ENCODE results near the gene RAE1. TPM values are rescaled to one million over a fixed set of nuclear protein-coding genes. Genes with fewer than 3 reads are reported as not detected.
"Not testable (repeated sequence)": the region's sequence is repeated elsewhere in the genome, so short reads cannot be mapped to it uniquely, and the experiment has no call there.

RAE1 gene
- total RNA-seq, 2 experiments from 2014 or later: 33.7 to 38.2 TPM

- POLR2A ChIA-PET: no interaction called here
- DNase-seq: no peak
- Mint-ChIP-seq H3K4me3 (no peak overlapping the region), H3K9me3 (no peaks in the 10 kb centered on the region), H3K27ac (no peak overlapping the region), H3K36me3 (no peaks in the 10 kb centered on the region), H3K27me3 (no peaks in the 10 kb centered on the region), H3K4me1 (ENCODE audit: low read depth) (no peaks in the 10 kb centered on the region)
- CTCF ChIA-PET: interaction anchor here (0.8 to 1.2 kb wide), 2 partner anchors 11 to 34 kb away, joined by 3 read pairs; no protein-coding TSS in a partner anchor
- intact Hi-C loops (cut with micrococcal nuclease): no loop called here
Measured at GRCh38 chr20:57416296-57417022, 65.4 kb downstream of the RAE1 start.

GRCh38 chr20:57417051-57417689 lies 66.1 kb downstream of the RAE1 start:
- intact Hi-C loops (cut with micrococcal nuclease): no loop called here
- no peak overlapping the region for H3K4me3 Mint-ChIP-seq
- ChIA-PET POLR2A (no interaction called here), CTCF (interaction anchor here (0.8 to 1.2 kb wide), 2 partner anchors 11 to 35 kb away, joined by 3 read pairs; no protein-coding TSS in a partner anchor)
- H3K9me3 Mint-ChIP-seq: no peaks in the 10 kb centered on the region
- H3K4me1 Mint-ChIP-seq (ENCODE audit: low read depth): no peaks in the 10 kb centered on the region
- no peaks in the 10 kb centered on the region for H3K27me3 Mint-ChIP-seq
- H3K27ac Mint-ChIP-seq: no peak overlapping the region
- DNase-seq: no peak
- H3K36me3 Mint-ChIP-seq: no peaks in the 10 kb centered on the region

GRCh38 chr20:57417830-57418780 lies 67.0 kb downstream of the RAE1 start:
- CTCF ChIA-PET: interaction anchor here (1.2 kb wide), 1 partner anchor 12 kb away, joined by 3 read pairs; no protein-coding TSS in a partner anchor
- H3K4me1 Mint-ChIP-seq (ENCODE audit: low read depth): no peaks in the 10 kb centered on the region
- no peaks in the 10 kb centered on the region for H3K9me3 Mint-ChIP-seq
- no peak for DNase-seq
- no peaks in the 10 kb centered on the region for H3K36me3 Mint-ChIP-seq
- no peak overlapping the region for H3K27ac Mint-ChIP-seq
- intact Hi-C loops (cut with micrococcal nuclease): no loop called here
- H3K4me3 Mint-ChIP-seq: no peak overlapping the region
- no peaks in the 10 kb centered on the region for H3K27me3 Mint-ChIP-seq
- POLR2A ChIA-PET: no interaction called here

- H3K27ac Mint-ChIP-seq; POLR2A ChIA-PET; H3K27me3 Mint-ChIP-seq; H3K36me3 Mint-ChIP-seq; H3K9me3 Mint-ChIP-seq; intact Hi-C loops (cut with micrococcal nuclease); H3K4me1 Mint-ChIP-seq (ENCODE audit: low read depth); H3K4me3 Mint-ChIP-seq; DNase-seq: not testable (repeated sequence)
- CTCF ChIA-PET: interaction anchor here (0.9 kb wide), 1 partner anchor 10 kb away, joined by 3 read pairs; no protein-coding TSS in a partner anchor
Measured at GRCh38 chr20:57419479-57419878, 68.4 kb downstream of the RAE1 start.

GRCh38 chr20:57420571-57421252 lies 69.7 kb downstream of the RAE1 start:
- Mint-ChIP-seq H3K4me3 (no peak overlapping the region), H3K27ac (no peak overlapping the region), H3K27me3 (no peaks in the 10 kb centered on the region), H3K9me3 (no peaks in the 10 kb centered on the region), H3K4me1 (ENCODE audit: low read depth) (peaks cover 3% of the 10 kb centered on the region), H3K36me3 (no peaks in the 10 kb centered on the region)
- intact Hi-C loops (cut with micrococcal nuclease): no loop called here
- DNase-seq: no peak
- ChIA-PET POLR2A (interaction anchor here (0.6 kb wide), 1 partner anchor 84 kb away, joined by 3 read pairs; no protein-coding TSS in a partner anchor), CTCF (no interaction called here)

GRCh38 chr20:57421253-57422220 lies 70.5 kb downstream of the RAE1 start:
- Mint-ChIP-seq H3K27ac (no peak overlapping the region), H3K36me3 (no peaks in the 10 kb centered on the region), H3K4me3 (no peak overlapping the region), H3K9me3 (no peaks in the 10 kb centered on the region), H3K27me3 (no peaks in the 10 kb centered on the region), H3K4me1 (ENCODE audit: low read depth) (peaks cover 3% of the 10 kb centered on the region)
- CTCF ChIA-PET: no interaction called here
- intact Hi-C loops (cut with micrococcal nuclease): no loop called here
- POLR2A ChIA-PET: no interaction called here
- DNase-seq: no peak

GRCh38 chr20:57422254-57422653 lies 71.2 kb downstream of the RAE1 start:
- intact Hi-C loops (cut with micrococcal nuclease): no loop called here
- ChIA-PET POLR2A (no interaction called here), CTCF (no interaction called here)

GRCh38 chr20:57425150-57426013 lies 74.3 kb downstream of the RAE1 start:
- Mint-ChIP-seq H3K36me3 (no peaks in the 10 kb centered on the region), H3K27ac (no peak overlapping the region), H3K4me1 (ENCODE audit: low read depth) (peaks cover 9% of the 10 kb centered on the region), H3K4me3 (no peak overlapping the region), H3K9me3 (no peaks in the 10 kb centered on the region), H3K27me3 (no peaks in the 10 kb centered on the region)
- POLR2A ChIA-PET: no interaction called here
- DNase-seq: no peak
- intact Hi-C loops (cut with micrococcal nuclease): no loop called here
- CTCF ChIA-PET: interaction anchor here (1.2 to 1.4 kb wide), 2 partner anchors 10 to 12 kb away, joined by 3 to 4 read pairs; no protein-coding TSS in a partner anchor

More at GRCh38 chr20:57422254-57422653, 71.2 kb downstream of the RAE1 start:
- no peaks in the 10 kb centered on the region for H3K9me3 Mint-ChIP-seq
- H3K4me1 Mint-ChIP-seq (ENCODE audit: low read depth): peaks cover 3% of the 10 kb centered on the region
- H3K27ac Mint-ChIP-seq: no peak overlapping the region
- no peak for DNase-seq
- no peak overlapping the region for H3K4me3 Mint-ChIP-seq
- H3K27me3 Mint-ChIP-seq: no peaks in the 10 kb centered on the region
- H3K36me3 Mint-ChIP-seq: no peaks in the 10 kb centered on the region

- ChIA-PET CTCF (interaction anchor here (1.2 kb wide), 1 partner anchor 9 kb away, joined by 4 read pairs; no protein-coding TSS in a partner anchor), POLR2A (no interaction called here)
- Mint-ChIP-seq H3K36me3 (no peaks in the 10 kb centered on the region), H3K27ac (no peak overlapping the region), H3K4me3 (no peak overlapping the region), H3K4me1 (ENCODE audit: low read depth) (peaks cover 11% of the 10 kb centered on the region), H3K27me3 (no peaks in the 10 kb centered on the region), H3K9me3 (no peaks in the 10 kb centered on the region)
- no peak for DNase-seq
- intact Hi-C loops (cut with micrococcal nuclease): no loop called here
Measured at GRCh38 chr20:57426271-57426689, 75.2 kb downstream of the RAE1 start.

- Mint-ChIP-seq H3K9me3 (no peaks in the 10 kb centered on the region), H3K4me3 (no peak overlapping the region), H3K27me3 (no peaks in the 10 kb centered on the region), H3K4me1 (ENCODE audit: low read depth) (peaks cover 16% of the 10 kb centered on the region), H3K27ac (no peak overlapping the region), H3K36me3 (no peaks in the 10 kb centered on the region)
- ChIA-PET POLR2A (no interaction called here), CTCF (interaction anchor here (0.9 to 1.2 kb wide), 2 partner anchors 8 to 14 kb away, joined by 4 read pairs; no protein-coding TSS in a partner anchor)
- no peak for DNase-seq
- intact Hi-C loops (cut with micrococcal nuclease): no loop called here
Measured at GRCh38 chr20:57426831-57427230, 75.8 kb downstream of the RAE1 start.

Data from activated CD4-positive, alpha-beta memory T cell treated with anti-CD3 and anti-CD28 coated beads for 36 hours (primary cell).